AG04450 (cell line): ENCODE measurements around the gene ICE2. TPM values are rescaled to one million over a fixed set of nuclear protein-coding genes. Genes with fewer than 3 reads are reported as not detected.

Experiments
- CTCF ChIA-PET: fragments of 300-600, 350-600 bp; formaldehyde crosslinking; extraction: SDS; loops from one replicate; lab custom pipeline; 2022; ENCODE audit warnings: antibody characterized with exemption, inconsistent platforms; lab: Charles Lee
- POLR2A ChIA-PET: fragments of 350-600 bp; formaldehyde crosslinking; extraction: SDS; loops from one replicate; lab custom pipeline; 2021; ENCODE audit warnings: antibody characterized with exemption, inconsistent platforms; lab: Yijun Ruan, JAX
- DNase-seq: peaks from one replicate; pipeline ENCODE4 v3.0.0-alpha.2; 2011; ENCODE audit warnings: low read depth, low spot score
- H3K27ac ChIP-seq: one replicate; pipeline ENCODE4 v1.5.1; 2012; ENCODE audit warnings: low read depth, low read length, control low read depth
- H3K27me3 ChIP-seq: one replicate; pipeline ENCODE4 v1.6.0; 2012; ENCODE audit warnings: low read length; ENCODE audit not compliant: control insufficient read depth, insufficient read depth
- H3K4me3 ChIP-seq: 2 replicates; pipeline ENCODE4 v1.5.1; 2011; ENCODE audit warnings: mild to moderate bottlenecking, low read depth, low read length, control low read depth
- H3K9me3 ChIP-seq: 2 replicates; pipeline ENCODE4 v1.5.1; 2012; ENCODE audit warnings: low read length; ENCODE audit not compliant: control insufficient read depth, insufficient read depth
- polyA plus RNA-seq: library from polyadenylated mRNA; depleted of rRNA; stranded (reverse); fragments of >200 nt; gene quantifications from 2 replicates; pipeline ENCODE4 v1.2.3, GENCODE V29; 2011
- TF ChIP-seq, protein P1 (sequence below): IDR thresholded peaks from 2 replicates; pipeline ENCODE4 v1.5.1; 2011; ENCODE audit warnings: low read depth, low read length, control low read depth, inconsistent platforms

The ICE2 gene
- polyA plus RNA-seq, 1 experiment, result 29.3 TPM

DNA sequence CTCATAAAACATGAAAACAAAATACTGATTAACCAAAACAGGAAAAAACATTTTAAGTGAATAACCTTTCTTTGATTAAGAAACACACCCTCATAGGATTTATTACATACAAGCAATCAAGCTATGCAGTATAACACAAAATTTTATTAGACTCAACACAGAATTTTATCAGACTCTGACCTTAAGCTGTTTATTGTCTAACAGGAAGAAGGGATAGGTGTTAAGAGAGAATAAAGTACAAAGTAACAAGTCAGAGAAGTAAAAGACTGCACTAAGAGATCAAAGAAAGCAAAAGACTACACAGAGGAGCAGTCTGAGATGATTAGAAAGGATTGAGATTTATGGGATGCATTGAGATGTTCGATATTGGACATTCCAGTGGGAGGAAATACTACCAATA, 37.6 kb downstream of the ICE2 start:
- DNase-seq, result no peak
- H3K4me3 ChIP-seq, result no peak overlapping the region
- POLR2A ChIA-PET, result interaction anchor here (0.6 kb wide), 1 partner anchor 45 kb away, joined by 3 read pairs; no protein-coding TSS in a partner anchor
- H3K9me3 ChIP-seq, result no peaks in the 10 kb centered on the region
- no peaks in the 10 kb centered on the region for H3K27me3 ChIP-seq
- TF ChIP-seq, protein P1, sequence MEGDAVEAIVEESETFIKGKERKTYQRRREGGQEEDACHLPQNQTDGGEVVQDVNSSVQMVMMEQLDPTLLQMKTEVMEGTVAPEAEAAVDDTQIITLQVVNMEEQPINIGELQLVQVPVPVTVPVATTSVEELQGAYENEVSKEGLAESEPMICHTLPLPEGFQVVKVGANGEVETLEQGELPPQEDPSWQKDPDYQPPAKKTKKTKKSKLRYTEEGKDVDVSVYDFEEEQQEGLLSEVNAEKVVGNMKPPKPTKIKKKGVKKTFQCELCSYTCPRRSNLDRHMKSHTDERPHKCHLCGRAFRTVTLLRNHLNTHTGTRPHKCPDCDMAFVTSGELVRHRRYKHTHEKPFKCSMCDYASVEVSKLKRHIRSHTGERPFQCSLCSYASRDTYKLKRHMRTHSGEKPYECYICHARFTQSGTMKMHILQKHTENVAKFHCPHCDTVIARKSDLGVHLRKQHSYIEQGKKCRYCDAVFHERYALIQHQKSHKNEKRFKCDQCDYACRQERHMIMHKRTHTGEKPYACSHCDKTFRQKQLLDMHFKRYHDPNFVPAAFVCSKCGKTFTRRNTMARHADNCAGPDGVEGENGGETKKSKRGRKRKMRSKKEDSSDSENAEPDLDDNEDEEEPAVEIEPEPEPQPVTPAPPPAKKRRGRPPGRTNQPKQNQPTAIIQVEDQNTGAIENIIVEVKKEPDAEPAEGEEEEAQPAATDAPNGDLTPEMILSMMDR, result no peak
- CTCF ChIA-PET, result interaction anchor here (0.8 to 7.0 kb wide), 4 partner anchors 9 to 750 kb away, joined by 3 to 111 read pairs (median 44); no protein-coding TSS in a partner anchor
- H3K27ac ChIP-seq, result no peak overlapping the region

DNA sequence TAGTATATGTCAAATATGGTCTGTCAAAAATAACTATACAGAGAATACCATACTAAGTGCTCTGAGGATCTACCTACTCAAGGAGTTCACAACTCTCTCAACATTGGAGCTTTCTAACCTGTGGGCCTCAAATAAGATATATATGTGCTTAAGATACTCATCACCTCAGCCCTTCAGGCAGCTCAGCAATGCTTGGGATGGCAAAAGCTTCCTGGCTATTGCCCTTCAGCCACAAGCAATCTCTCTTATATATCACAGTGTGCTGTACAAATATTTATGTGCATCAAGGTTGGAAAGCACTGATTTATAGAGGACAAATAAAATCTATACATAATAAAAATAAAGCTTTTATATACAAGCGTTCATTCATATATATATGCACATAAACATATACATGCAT, 40.3 kb downstream of the ICE2 start:
- CTCF ChIA-PET, result interaction anchor here (0.5 to 0.8 kb wide), 2 partner anchors 43 to 748 kb away, joined by 3 to 8 read pairs; no protein-coding TSS in a partner anchor
- no peak for DNase-seq
- POLR2A ChIA-PET, result no interaction called here
- H3K27ac ChIP-seq, result no peak overlapping the region
- H3K4me3 ChIP-seq, result no peak overlapping the region
- H3K9me3 ChIP-seq, result no peaks in the 10 kb centered on the region
- H3K27me3 ChIP-seq, result no peaks in the 10 kb centered on the region
- TF ChIP-seq, protein P1, result no peak

DNA sequence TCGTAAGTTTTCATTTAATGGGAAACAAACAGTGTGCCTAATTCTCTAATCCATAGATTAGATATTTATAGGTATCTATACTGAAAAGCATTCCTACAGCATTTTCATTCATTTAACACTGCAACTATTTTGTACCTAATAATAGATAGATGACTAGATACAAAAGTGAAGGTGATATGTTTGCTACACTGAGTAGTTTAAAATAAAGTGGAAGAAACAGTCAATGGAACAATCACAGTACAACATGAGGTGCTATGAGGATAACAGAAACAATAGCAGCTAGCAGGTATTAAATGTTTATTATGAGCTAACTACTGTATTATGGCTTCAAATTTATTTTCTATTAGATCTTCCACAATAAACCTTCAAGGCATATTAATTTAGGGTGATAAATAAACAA, 50.0 kb downstream of the ICE2 start:
- H3K27ac ChIP-seq, result no peak overlapping the region
- no peaks in the 10 kb centered on the region for H3K9me3 ChIP-seq
- DNase-seq, result no peak
- ChIA-PET CTCF (no interaction called here), POLR2A (no interaction called here)
- H3K27me3 ChIP-seq, result no peaks in the 10 kb centered on the region
- TF ChIP-seq, protein P1, result no peak
- no peak overlapping the region for H3K4me3 ChIP-seq

DNA sequence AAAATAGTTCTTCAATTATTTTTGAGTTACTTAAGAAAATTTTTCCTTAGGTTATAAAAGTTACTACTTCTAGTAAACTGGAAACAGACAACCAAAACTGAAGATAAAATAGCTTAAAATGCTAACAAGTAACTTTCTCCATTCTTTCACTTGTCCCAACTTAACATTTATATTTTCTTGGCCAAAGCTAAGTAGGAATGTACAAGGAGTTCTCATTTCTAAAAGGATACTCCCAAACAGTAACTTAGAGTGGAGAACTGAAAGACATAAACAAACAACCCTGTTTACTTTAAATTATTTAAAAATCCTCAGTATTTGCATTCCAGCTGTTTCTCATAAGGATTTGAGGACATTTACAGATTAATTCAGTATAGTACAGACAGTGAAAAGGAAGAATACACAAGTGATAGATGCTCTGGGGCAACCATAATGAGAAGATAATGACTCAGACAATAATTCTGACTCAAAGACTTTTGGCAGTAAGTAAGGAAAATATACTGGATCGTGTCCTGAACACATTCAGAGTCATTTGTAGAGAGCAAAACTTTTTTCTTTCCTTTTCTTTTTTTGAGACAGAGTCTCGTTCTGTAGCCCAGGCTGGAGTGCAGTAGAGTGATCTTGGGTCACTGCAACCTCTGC, 52.0 kb downstream of the ICE2 start:
- Histone ChIP-seq H3K9me3 (no peaks in the 10 kb centered on the region), H3K27me3 (no peaks in the 10 kb centered on the region), H3K27ac (no peak overlapping the region), H3K4me3 (no peak overlapping the region)
- ChIA-PET CTCF (interaction anchor here (0.9 to 1.3 kb wide), 3 partner anchors 17 to 100 kb away, joined by 3 to 4 read pairs (median 3); no protein-coding TSS in a partner anchor), POLR2A (interaction anchor here (0.6 to 1.8 kb wide), 2 partner anchors 27 to 29 kb away, joined by 3 to 6 read pairs; partner anchors contain the start of gene ANXA2)
- TF ChIP-seq, protein P1, result no peak
- no peak for DNase-seq

DNA sequence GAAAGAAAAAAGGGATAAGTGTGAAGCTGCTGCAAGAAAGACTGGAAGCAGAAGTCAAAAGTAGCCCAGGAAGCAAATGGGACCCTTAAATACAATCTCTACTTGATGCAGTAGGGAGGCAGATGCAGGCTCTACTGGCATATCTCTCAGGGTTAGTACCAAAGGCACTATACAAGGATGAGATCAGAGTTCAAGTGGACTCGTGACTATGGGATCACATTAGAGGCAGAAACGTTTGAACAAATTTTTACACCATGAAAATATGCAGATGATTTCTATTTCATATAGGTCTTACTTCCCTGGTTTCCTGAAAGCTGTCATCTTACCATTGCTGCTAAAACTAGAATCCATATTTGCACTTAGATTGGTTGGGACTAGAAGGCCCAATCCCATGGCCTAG, 53.5 kb downstream of the ICE2 start:
- Histone ChIP-seq H3K9me3 (no peaks in the 10 kb centered on the region), H3K27me3 (no peaks in the 10 kb centered on the region), H3K4me3 (no peak overlapping the region), H3K27ac (no peak overlapping the region)
- DNase-seq, result no peak
- ChIA-PET CTCF (no interaction called here), POLR2A (no interaction called here)
- TF ChIP-seq, protein P1, result no peak
